Hepatocyte (in vitro differentiated cells): ENCODE measurements around the gene SEC61A2. TPM values are rescaled to one million over a fixed set of nuclear protein-coding genes. Genes with fewer than 3 reads are reported as not detected.

Experiments used
- DNase-seq: peaks from one replicate; pipeline ENCODE4 v3.0.0-alpha.2; 2016; ENCODE audit warnings: low spot score
- H2AFZ ChIP-seq: fragments of 200-600 bp; sonication (generic); 2 replicates; pipeline ENCODE4 v1.6.0; 2016; ENCODE audit warnings: antibody characterized with exemption, mild to moderate bottlenecking
- H3K27ac ChIP-seq: fragments of 200-600 bp; sonication (generic); 2 replicates; pipeline ENCODE4 v1.5.1; 2016; ENCODE audit warnings: mild to moderate bottlenecking
- H3K27me3 ChIP-seq: fragments of 200-600 bp; sonication (generic); 2 replicates; pipeline ENCODE4 v1.6.1; 2016
- H3K36me3 ChIP-seq: fragments of 200-600 bp; sonication (generic); replicated peaks from 2 replicates; pipeline ENCODE4 v1.5.1; 2016; ENCODE audit warnings: low read depth; ENCODE audit not compliant: insufficient read depth
- H3K4me1 ChIP-seq: fragments of 200-600 bp; sonication (generic); 2 replicates; pipeline ENCODE4 v1.5.1; 2016; ENCODE audit warnings: mild to moderate bottlenecking, moderate library complexity; ENCODE audit not compliant: insufficient read depth
- H3K4me2 ChIP-seq: fragments of 200-600 bp; sonication (generic); 2 replicates; pipeline ENCODE4 v1.6.0; 2016
- H3K4me3 ChIP-seq: fragments of 200-600 bp; sonication (generic); 2 replicates; pipeline ENCODE4 v1.5.1; 2016; ENCODE audit warnings: mild to moderate bottlenecking
- H3K79me2 ChIP-seq: fragments of 200-600 bp; sonication (generic); 2 replicates; pipeline ENCODE4 v1.6.0; 2017; ENCODE audit warnings: mild to moderate bottlenecking
- H3K9me2 ChIP-seq: fragments of 200-600 bp; sonication (generic); replicated peaks from 2 replicates; pipeline ENCODE4 v1.6.0; 2017; ENCODE audit warnings: mild to moderate bottlenecking; ENCODE audit not compliant: insufficient read depth
- H3K9me3 ChIP-seq: fragments of 200-600 bp; sonication (generic); 2 replicates; pipeline ENCODE4 v1.5.1; 2016; ENCODE audit warnings: low read depth, mild to moderate bottlenecking
- H4K20me1 ChIP-seq: fragments of 200-600 bp; sonication (generic); 2 replicates; pipeline ENCODE4 v1.6.0; 2016; ENCODE audit warnings: mild to moderate bottlenecking; ENCODE audit not compliant: insufficient read depth, poor library complexity, severe bottlenecking
- CTCF ChIP-seq: fragments of 200-600 bp; sonication (generic); IDR thresholded peaks from 2 replicates; pipeline ENCODE4 v1.5.1; 2016; ENCODE audit warnings: antibody characterized with exemption, mild to moderate bottlenecking; ENCODE audit not compliant: poor library complexity
- EZH2 ChIP-seq: fragments of 200-600 bp; sonication (generic); IDR thresholded peaks from 2 replicates; pipeline ENCODE4 v1.6.1; 2016; ENCODE audit warnings: antibody characterized with exemption, mild to moderate bottlenecking, borderline replicate concordance
- EZH2phosphoT487 ChIP-seq: fragments of 200-600 bp; sonication (generic); IDR thresholded peaks from one replicate; pipeline ENCODE4 v1.6.1; 2018; ENCODE audit warnings: antibody characterized with exemption, mild to moderate bottlenecking, low read depth, moderate library complexity; ENCODE audit not compliant: unreplicated experiment, severe bottlenecking
- WGBS: methylation state at CpG from one replicate; pipeline ENCODE4 v1.1.6; 2016; ENCODE audit warnings: low lambda C conversion rate; ENCODE audit errors: missing lambda C conversion rate; 5-methylcytosine and 5-hydroxymethylcytosine counted together
- polyA plus RNA-seq: library from polyadenylated mRNA; unstranded; fragments of >200 nt; fragmentation: Nextera tagmentation; extraction: Ambion mirVana; gene quantifications from 2 replicates; pipeline ENCODE4 v1.2.1, GENCODE V29; 2016
- total RNA-seq: library from RNA; depleted of rRNA; stranded (reverse); fragments of >200 nt; gene quantifications from 2 replicates; pipeline ENCODE4 v1.2.3, GENCODE V29; 2014

SEC61A2 gene
- total and polyA plus RNA-seq, 2 experiments from 2014 or later: 12.2 to 13.7 TPM

- H3K4me3 ChIP-seq: no peak overlapping the region
- WGBS: 97% methylated on average over 8 of the region's 8 CpGs
- no peak overlapping the region for H2AFZ ChIP-seq
- peaks cover 36% of the 10 kb centered on the region for H3K79me2 ChIP-seq
- no peaks in the 10 kb centered on the region for H3K36me3 ChIP-seq
- H3K9me2 ChIP-seq: no peaks in the 10 kb centered on the region
- H3K4me1 ChIP-seq: no peaks in the 10 kb centered on the region
- no peaks in the 10 kb centered on the region for H3K27me3 ChIP-seq
- no peak for DNase-seq
- H3K4me2 ChIP-seq: no peak overlapping the region
- H3K27ac ChIP-seq: no peak overlapping the region
- no peaks in the 10 kb centered on the region for H4K20me1 ChIP-seq
- TF ChIP-seq EZH2phosphoT487: no peak
- no peak for TF ChIP-seq EZH2
- TF ChIP-seq CTCF: no peak
- no peaks in the 10 kb centered on the region for H3K9me3 ChIP-seq
These were observed 56.8 kb downstream of the SEC61A2 start for GRCh38 chr10:12186323-12186722.

- TF ChIP-seq EZH2phosphoT487 (no peak), EZH2 (no peak), CTCF (no peak)
- Histone ChIP-seq H3K4me3 (no peak overlapping the region), H3K4me1 (no peaks in the 10 kb centered on the region), H3K27ac (no peak overlapping the region), H3K36me3 (no peaks in the 10 kb centered on the region), H3K4me2 (no peak overlapping the region), H2AFZ (no peak overlapping the region), H3K9me3 (no peaks in the 10 kb centered on the region), H4K20me1 (no peaks in the 10 kb centered on the region), H3K27me3 (no peaks in the 10 kb centered on the region), H3K9me2 (no peaks in the 10 kb centered on the region), H3K79me2 (peaks cover 47% of the 10 kb centered on the region)
- WGBS: 95% methylated on average over 5 of the region's 5 CpGs
- no peak for DNase-seq
These were observed 57.9 kb downstream of the SEC61A2 start for GRCh38 chr10:12187321-12187905.

GRCh38 chr10:12188656-12189055 is 59.2 kb downstream of the SEC61A2 start:
- no peak for DNase-seq
- Histone ChIP-seq H3K9me2 (no peaks in the 10 kb centered on the region), H3K27ac (no peak overlapping the region), H3K4me3 (no peak overlapping the region), H3K4me2 (no peak overlapping the region), H3K36me3 (no peaks in the 10 kb centered on the region), H3K9me3 (no peaks in the 10 kb centered on the region), H3K4me1 (peaks cover 3% of the 10 kb centered on the region), H4K20me1 (no peaks in the 10 kb centered on the region), H3K79me2 (peaks cover 59% of the 10 kb centered on the region), H2AFZ (no peak overlapping the region), H3K27me3 (no peaks in the 10 kb centered on the region)
- TF ChIP-seq EZH2phosphoT487: no peak
- TF ChIP-seq EZH2: no peak
- no peak for TF ChIP-seq CTCF
- 91% methylated on average over 6 of the region's 6 CpGs for WGBS
